ENCODE data around the gene SSNA1.

The SSNA1 gene

GRCh38 chr9:137188086-137188489, 388 bp upstream of the SSNA1 start (continued):
- TF ChIP-seq ZNF777 (tag by site-specific recombination; IDR thresholded peaks at IDR 0.05; ENCODE audit: borderline replicate concordance) (peak; percentile 67; the same call in 1 of the 2 replicates), REST (tag by site-specific recombination; IDR thresholded peaks at IDR 0.05) (peak; percentile 84), ZNF560 (tag by site-specific recombination; IDR thresholded peaks at IDR 0.05; ENCODE audit: borderline replicate concordance) (no peak), ZNF37A (tag by site-specific recombination; IDR thresholded peaks at IDR 0.05) (no peak), ZNF792 (tag by site-specific recombination; IDR thresholded peaks at IDR 0.05) (no peak), ZNF19 (tag by site-specific recombination; IDR thresholded peaks at IDR 0.05; ENCODE audit: low read depth) (no peak), SALL2 (tag by site-specific recombination; IDR thresholded peaks at IDR 0.05; ENCODE audit: borderline replicate concordance) (no peak), ZXDB (tag by site-specific recombination; IDR thresholded peaks at IDR 0.05) (no peak), ZFHX2 (tag by site-specific recombination; conservative IDR thresholded peaks at IDR 0.05) (no peak), ZNF529 (tag by site-specific recombination; IDR thresholded peaks at IDR 0.05; ENCODE audit: insufficient replicate concordance) (no peak), ZBTB8A (tag by site-specific recombination; IDR thresholded peaks at IDR 0.05) (no peak), ZNF155 (tag by site-specific recombination; IDR thresholded peaks at IDR 0.05) (no peak), GLI2 (tag by site-specific recombination; IDR thresholded peaks at IDR 0.05; ENCODE audit: borderline replicate concordance, low read depth) (no peak), ZNF23 (tag by site-specific recombination; IDR thresholded peaks at IDR 0.05; ENCODE audit: borderline replicate concordance) (no peak), ZNF660 (tag by site-specific recombination; IDR thresholded peaks at IDR 0.05) (no peak), EGR2 (tag by site-specific recombination; IDR thresholded peaks at IDR 0.05; ENCODE audit: low read depth) (no peak), PBX3 (CRISPR knock-in tag; IDR thresholded peaks at IDR 0.05) (no peak), TRIM28 (IDR thresholded peaks at IDR 0.05; ENCODE audit: borderline replicate concordance, low read length) (no peak), ZNF311 (tag by site-specific recombination; IDR thresholded peaks at IDR 0.05; ENCODE audit: borderline replicate concordance) (no peak), ZNF548 (tag by site-specific recombination; IDR thresholded peaks at IDR 0.05) (no peak), TCF7L2 (IDR thresholded peaks at IDR 0.05; ENCODE audit: borderline replicate concordance, low read depth, low read length) (no peak), ZFP37 (tag by site-specific recombination; IDR thresholded peaks at IDR 0.05) (peak; percentile 74; the same call in 1 of the 2 replicates), ZSCAN23 (tag by site-specific recombination; IDR thresholded peaks at IDR 0.05) (no peak), ZNF423 (tag by site-specific recombination; IDR thresholded peaks at IDR 0.05) (0 out of 2 replicates have a peak, but pooled peaks have one; percentile 6), ZNF274 (IDR thresholded peaks at IDR 0.05; ENCODE audit: low read length) (no peak), ZNF274 (tag by site-specific recombination; IDR thresholded peaks at IDR 0.05; ENCODE audit: borderline replicate concordance) (no peak), MEIS1 (CRISPR knock-in tag; IDR thresholded peaks at IDR 0.05; ENCODE audit: borderline replicate concordance) (no peak), ZNF692 (tag by site-specific recombination; IDR thresholded peaks at IDR 0.05) (no peak), ZNF558 (tag by site-specific recombination; IDR thresholded peaks at IDR 0.05) (no peak), BCL6B (tag by site-specific recombination; IDR thresholded peaks at IDR 0.05) (no peak), INSM2 (tag by site-specific recombination; IDR thresholded peaks at IDR 0.05) (no peak), ZNF530 (tag by site-specific recombination; IDR thresholded peaks at IDR 0.05; ENCODE audit: low read depth) (no peak), GLIS2 (tag by site-specific recombination; IDR thresholded peaks at IDR 0.05) (no peak), YY2 (tag by site-specific recombination; IDR thresholded peaks at IDR 0.05) (no peak)

Measured in HEK293 (cell line).